Coronary artery (tissue), 2 donors: ENCODE data around the gene HSP90AB1.

Source experiments
- DNase-seq: peaks from one replicate; pipeline ENCODE4 v3.0.0-alpha.2; 2017; ENCODE audit warnings: low spot score
- H3K27ac ChIP-seq, 2 donors: fragments of 200-600 bp; sonication (generic); one replicate each; pipeline ENCODE4 v1.5.1; 2016 to 2019
- H3K4me3 ChIP-seq: fragments of 200-600 bp; sonication (generic); 2 replicates; pipeline ENCODE4 v1.5.1; 2016; ENCODE audit warnings: mild to moderate bottlenecking, moderate library complexity
- CTCF ChIP-seq: fragments of 200-600 bp; sonication (generic); IDR thresholded peaks from one replicate; pipeline ENCODE4 v1.5.1; 2019; ENCODE audit warnings: antibody characterized with exemption

The HSP90AB1 gene

GRCh38 chr6:44298864-44299263 lies 52.0 kb downstream of the HSP90AB1 start:
- H3K4me3 ChIP-seq: no peak overlapping the region
- H3K27ac ChIP-seq: no peak overlapping the region
- no peak for DNase-seq
- no peak for TF ChIP-seq CTCF

- no peak for DNase-seq
- Histone ChIP-seq H3K27ac (no peak overlapping the region), H3K4me3 (no peak overlapping the region)
- no peak for TF ChIP-seq CTCF
These were observed 53.5 kb downstream of the HSP90AB1 start for GRCh38 chr6:44300292-44300823.

- Histone ChIP-seq H3K27ac (no peak overlapping the region), H3K4me3 (no peak overlapping the region)
- no peak for TF ChIP-seq CTCF
- no peak for DNase-seq
These were observed 54.2 kb downstream of the HSP90AB1 start for GRCh38 chr6:44301106-44301505.

GRCh38 chr6:44301782-44302564 lies 55.1 kb downstream of the HSP90AB1 start:
- DNase-seq: no peak
- Histone ChIP-seq H3K4me3 (no peak overlapping the region), H3K27ac (no peak overlapping the region)
- TF ChIP-seq CTCF: no peak

- TF ChIP-seq CTCF: no peak
- Histone ChIP-seq H3K27ac (no peak overlapping the region), H3K4me3 (no peak overlapping the region)
- no peak for DNase-seq
These were observed 56.0 kb downstream of the HSP90AB1 start for GRCh38 chr6:44302856-44303255.
